ENCODE data around the gene SLIT3. TPM values are rescaled to one million over a fixed set of nuclear protein-coding genes. Genes with fewer than 3 reads are reported as not detected.

The SLIT3 gene
- total RNA-seq, 1 experiment from 2014 or later = 0.92 TPM

GRCh38 chr5:168975331-168975730 is 325.6 kb downstream of the SLIT3 start:
- H3K23me2 ChIP-seq (ENCODE audit: insufficient read length, low read depth, low read length, poor library complexity, severe bottlenecking) = no peaks in the 10 kb centered on the region
- no peak overlapping the region for H3K14ac ChIP-seq (ENCODE audit: insufficient read depth, low read length)
- H4K5ac ChIP-seq (ENCODE audit: insufficient read length, low read depth, low read length) = no peak overlapping the region
- no CpG with 5 or more reads among the region's 3 CpGs for WGBS (ENCODE audit: extremely low coverage, insufficient read length, low lambda C conversion rate)
- H3K9me3 ChIP-seq (ENCODE audit: control insufficient read depth, low read depth, low read length) = no peaks in the 10 kb centered on the region
- no peak overlapping the region for H3K27ac ChIP-seq (ENCODE audit: insufficient read length, low read depth, low read length)
- no peaks in the 10 kb centered on the region for H3K79me1 ChIP-seq (ENCODE audit: insufficient read depth, low read depth, low read length, poor library complexity, severe bottlenecking)
- H2BK15ac ChIP-seq (ENCODE audit: low read depth, low read length) = no peak overlapping the region
- H3K4ac ChIP-seq (ENCODE audit: low read depth, low read length) = no peak overlapping the region
- no peak overlapping the region for H3K18ac ChIP-seq (ENCODE audit: insufficient read length, low read depth, low read length)
- no peak overlapping the region for H2AK5ac ChIP-seq (ENCODE audit: insufficient read length, low read length)
- H3K56ac ChIP-seq (ENCODE audit: insufficient read length, low read depth, low read length) = no peak overlapping the region
- no peak overlapping the region for H4K91ac ChIP-seq (ENCODE audit: insufficient read length, low read depth, low read length)
- no peak for DNase-seq
- H2BK20ac ChIP-seq (ENCODE audit: low read depth, low read length, poor library complexity, severe bottlenecking) = no peak overlapping the region
- no peaks in the 10 kb centered on the region for H4K20me1 ChIP-seq (ENCODE audit: control insufficient read depth, insufficient read depth, insufficient read length)
- no peaks in the 10 kb centered on the region; a peak in 1 of 5 replicates for H3K9me3 Mint-ChIP-seq
- H3K23ac ChIP-seq (ENCODE audit: insufficient read length, low read depth, low read length) = no peak overlapping the region
- H2BK120ac ChIP-seq (ENCODE audit: low read depth, low read length, poor library complexity, severe bottlenecking) = no peak overlapping the region
- peaks cover 18% of the 10 kb centered on the region for H3K27me3 Mint-ChIP-seq (ENCODE audit: low read depth)
- no peak overlapping the region for H4K8ac ChIP-seq (replicated peaks; ENCODE audit: insufficient read length, low read depth, low read length)
- H2AFZ ChIP-seq (ENCODE audit: low read length) = no peak overlapping the region
- no peaks in the 10 kb centered on the region for H3K79me2 ChIP-seq (ENCODE audit: insufficient read depth, low read length)
- no peak overlapping the region for H3K27ac Mint-ChIP-seq
- H3K4me2 ChIP-seq (ENCODE audit: insufficient read depth, insufficient read length, low read length) = no peak overlapping the region
- H2BK12ac ChIP-seq (ENCODE audit: insufficient read length, low read depth, low read length) = no peak overlapping the region
- H3K9ac ChIP-seq (ENCODE audit: extremely low read depth, insufficient read length, low read length) = no peak overlapping the region
- no peak for TF ChIP-seq CTCF (conservative IDR thresholded peaks at IDR 0.05)
- H2BK5ac ChIP-seq (ENCODE audit: insufficient read length, low read length) = no peak overlapping the region
- H3K4me3 Mint-ChIP-seq = no peak overlapping the region
- H3K4me1 ChIP-seq (ENCODE audit: insufficient read depth, low read length) = peaks cover 5% of the 10 kb centered on the region; the same call in 1 of the 2 replicates
- H3T11ph ChIP-seq (ENCODE audit: low read length) = no peak overlapping the region
- H3K27me3 ChIP-seq (ENCODE audit: insufficient read depth, low read length) = no peaks in the 10 kb centered on the region
- H3K36me3 Mint-ChIP-seq (ENCODE audit: insufficient read depth in 1 of 3, low read depth in 3 of 3) = no peaks in the 10 kb centered on the region; a peak in 1 of 7 replicates
- peaks cover 6 to 16% of the 10 kb centered on the region in 2 experiments for H3K4me1 Mint-ChIP-seq
